ENCODE results near the gene ZNF654. TPM values are rescaled to one million over a fixed set of nuclear protein-coding genes. Genes with fewer than 3 reads are reported as not detected.

ZNF654 gene
- total and polyA plus RNA-seq, 2 donors (not counting 1 experiment from before 2014, with no cell fraction given) = 4.0 to 19.5 TPM

DNA sequence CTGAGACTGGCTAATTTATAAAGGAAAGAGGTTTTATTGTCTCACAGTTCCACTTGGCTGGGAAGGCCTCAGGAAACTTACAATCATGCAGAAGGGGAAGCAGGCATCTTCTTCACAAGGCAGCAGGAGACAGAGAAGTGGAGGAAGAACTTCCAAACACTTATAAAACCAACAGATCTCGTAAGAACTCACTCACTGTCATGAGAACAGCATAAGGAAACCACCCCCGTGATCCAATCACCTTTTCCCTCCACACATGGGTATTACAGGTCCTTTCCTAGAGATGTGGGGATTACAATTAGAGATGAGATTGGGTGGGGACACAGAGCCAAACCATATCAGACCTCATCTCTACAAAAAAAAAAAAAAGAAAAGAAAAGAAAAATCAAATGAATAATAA is 26.0 kb upstream of the ZNF654 start:
- no peaks in the 10 kb centered on the region for H3K9me3 ChIP-seq (ENCODE audit: control extremely low read depth in 1 of 3, control insufficient read depth in 2 of 3, insufficient read depth in 1 of 3, low read length in 2 of 3)
- Mint-ChIP-seq H3K27ac (peak overlapping the region; percentile 11), H3K4me3 (peak overlapping the region; percentile 3), H3K4me1 (peaks cover 36% of the 10 kb centered on the region), H3K27me3 (no peaks in the 10 kb centered on the region), H3K9me3 (ENCODE audit: insufficient read depth) (no peaks in the 10 kb centered on the region)
- no CpG with 5 or more reads among the region's 2 CpGs for WGBS (ENCODE audit: insufficient coverage)
- H3K4me3 ChIP-seq (ENCODE audit: control extremely low read depth in 1 of 5, extremely low read depth in 1 of 5, insufficient read depth in 1 of 5, low read depth in 2 of 5, low read length in 4 of 5) = no peak overlapping the region
- no peaks in the 10 kb centered on the region for H3K79me2 ChIP-seq (ENCODE audit: control insufficient read depth, insufficient read depth, low read length)
- H3K4me1 ChIP-seq (ENCODE audit: control insufficient read depth in 2 of 2, insufficient read depth in 2 of 2, low read length in 2 of 2) = peaks cover 15 to 25% of the 10 kb centered on the region in 2 donors
- no peaks in the 10 kb centered on the region for H3K27me3 ChIP-seq (replicated peaks in 1 of 4; ENCODE audit: control extremely low read depth in 1 of 4, control insufficient read depth in 3 of 4, insufficient read depth in 4 of 4, low read length in 3 of 4)
- ATAC-seq (ENCODE audit: low read depth) (no peak), DNase-seq (no peak)
- no peak overlapping the region for H3K9ac ChIP-seq (ENCODE audit: low read length)
- no peak for TF ChIP-seq EZH2 (IDR thresholded peaks at IDR 0.05; ENCODE audit: borderline replicate concordance, insufficient read depth, low read depth, low read length, poor library complexity, severe bottlenecking)
- TF ChIP-seq, protein P1, sequence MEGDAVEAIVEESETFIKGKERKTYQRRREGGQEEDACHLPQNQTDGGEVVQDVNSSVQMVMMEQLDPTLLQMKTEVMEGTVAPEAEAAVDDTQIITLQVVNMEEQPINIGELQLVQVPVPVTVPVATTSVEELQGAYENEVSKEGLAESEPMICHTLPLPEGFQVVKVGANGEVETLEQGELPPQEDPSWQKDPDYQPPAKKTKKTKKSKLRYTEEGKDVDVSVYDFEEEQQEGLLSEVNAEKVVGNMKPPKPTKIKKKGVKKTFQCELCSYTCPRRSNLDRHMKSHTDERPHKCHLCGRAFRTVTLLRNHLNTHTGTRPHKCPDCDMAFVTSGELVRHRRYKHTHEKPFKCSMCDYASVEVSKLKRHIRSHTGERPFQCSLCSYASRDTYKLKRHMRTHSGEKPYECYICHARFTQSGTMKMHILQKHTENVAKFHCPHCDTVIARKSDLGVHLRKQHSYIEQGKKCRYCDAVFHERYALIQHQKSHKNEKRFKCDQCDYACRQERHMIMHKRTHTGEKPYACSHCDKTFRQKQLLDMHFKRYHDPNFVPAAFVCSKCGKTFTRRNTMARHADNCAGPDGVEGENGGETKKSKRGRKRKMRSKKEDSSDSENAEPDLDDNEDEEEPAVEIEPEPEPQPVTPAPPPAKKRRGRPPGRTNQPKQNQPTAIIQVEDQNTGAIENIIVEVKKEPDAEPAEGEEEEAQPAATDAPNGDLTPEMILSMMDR (IDR thresholded peaks at IDR 0.05) = no peak
- H3K27ac ChIP-seq (ENCODE audit: low read length in 2 of 2) = no peak overlapping the region
- intact Hi-C loops (cut with micrococcal nuclease) = no loop called here
- ChIA-PET POLR2A (no interaction called here), CTCF (no interaction called here)
- H3K4me2 ChIP-seq (replicated peaks; ENCODE audit: low read depth, low read length, poor library complexity, severe bottlenecking) = no peak overlapping the region
- H2AFZ ChIP-seq (ENCODE audit: insufficient read depth, low read depth, low read length, poor library complexity, severe bottlenecking) = peak overlapping the region; percentile 88
- H4K20me1 ChIP-seq (ENCODE audit: control insufficient read depth, insufficient read depth, low read length, poor library complexity, severe bottlenecking) = no peaks in the 10 kb centered on the region
- no peaks in the 10 kb centered on the region for H3K36me3 ChIP-seq (replicated peaks in 1 of 2; ENCODE audit: control extremely low read depth in 1 of 2, control insufficient read depth in 1 of 2, extremely low read depth in 1 of 2, insufficient read depth in 2 of 2, low read length in 1 of 2)

DNA sequence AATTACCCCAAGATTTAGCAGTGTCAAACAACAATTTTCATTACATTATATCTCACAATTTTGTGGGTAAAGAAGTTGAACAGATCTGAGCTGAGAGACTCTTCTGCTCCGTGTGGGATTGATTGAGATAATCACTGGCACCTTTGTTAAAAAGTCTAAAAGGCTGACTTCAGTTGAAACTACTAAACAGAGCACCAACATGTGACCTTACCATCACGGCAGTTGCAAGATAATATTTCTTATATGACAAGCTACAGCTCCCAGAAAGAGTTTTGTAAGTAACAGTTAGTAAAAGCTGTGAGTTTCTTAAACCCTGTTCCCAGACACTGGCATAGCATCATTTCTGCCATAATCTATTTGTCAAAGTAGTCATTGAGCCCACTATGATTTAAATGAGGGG is 25.2 kb upstream of the ZNF654 start:
- CTCF ChIA-PET = no interaction called here
- TF ChIP-seq, protein P1 (IDR thresholded peaks at IDR 0.05) = no peak
- no peak for TF ChIP-seq EZH2 (IDR thresholded peaks at IDR 0.05; ENCODE audit: borderline replicate concordance, insufficient read depth, low read depth, low read length, poor library complexity, severe bottlenecking)
- Histone ChIP-seq H2AFZ (ENCODE audit: insufficient read depth, low read depth, low read length, poor library complexity, severe bottlenecking) (peak overlapping the region; percentile 63), H3K4me3 (ENCODE audit: control extremely low read depth in 1 of 5, extremely low read depth in 1 of 5, insufficient read depth in 1 of 5, low read depth in 2 of 5, low read length in 4 of 5) (no peak overlapping the region), H3K79me2 (ENCODE audit: control insufficient read depth, insufficient read depth, low read length) (no peaks in the 10 kb centered on the region), H3K27ac (ENCODE audit: low read length in 2 of 2) (no peak overlapping the region), H3K27me3 (replicated peaks in 1 of 4; ENCODE audit: control extremely low read depth in 1 of 4, control insufficient read depth in 3 of 4, insufficient read depth in 4 of 4, low read length in 3 of 4) (no peaks in the 10 kb centered on the region), H3K36me3 (replicated peaks in 1 of 2; ENCODE audit: control extremely low read depth in 1 of 2, control insufficient read depth in 1 of 2, extremely low read depth in 1 of 2, insufficient read depth in 2 of 2, low read length in 1 of 2) (no peaks in the 10 kb centered on the region), H3K4me1 (ENCODE audit: control insufficient read depth in 2 of 2, insufficient read depth in 2 of 2, low read length in 2 of 2) (peaks cover 15 to 25% of the 10 kb centered on the region in 2 donors), H3K9ac (ENCODE audit: low read length) (no peak overlapping the region), H3K4me2 (replicated peaks; ENCODE audit: low read depth, low read length, poor library complexity, severe bottlenecking) (peak overlapping the region; percentile 13), H3K9me3 (ENCODE audit: control extremely low read depth in 1 of 3, control insufficient read depth in 2 of 3, insufficient read depth in 1 of 3, low read length in 2 of 3) (no peaks in the 10 kb centered on the region), H4K20me1 (ENCODE audit: control insufficient read depth, insufficient read depth, low read length, poor library complexity, severe bottlenecking) (no peaks in the 10 kb centered on the region)
- Mint-ChIP-seq H3K27me3 (no peaks in the 10 kb centered on the region), H3K27ac (no peak overlapping the region), H3K4me1 (peaks cover 36% of the 10 kb centered on the region), H3K4me3 (no peak overlapping the region), H3K9me3 (ENCODE audit: insufficient read depth) (no peaks in the 10 kb centered on the region)
- no peak for DNase-seq
- no CpG with 5 or more reads among the region's 2 CpGs for WGBS (ENCODE audit: insufficient coverage)
- ATAC-seq (ENCODE audit: low read depth) = no peak
- POLR2A ChIA-PET = interaction anchor here (0.6 kb wide), 1 partner anchor 128 kb away, joined by 5 read pairs; no protein-coding TSS in a partner anchor
- intact Hi-C loops (cut with micrococcal nuclease) = no loop called here
